HEK293T (cell line): ENCODE data around the gene CCNH.

Experiments
- ARNT ChIP-seq: fragments of 450-650 bp; IDR thresholded peaks from 2 replicates; pipeline ENCODE4 v1.6.1; 2017; ENCODE audit warnings: mild to moderate bottlenecking
- BHLHE40 ChIP-seq: fragments of 450-650 bp; IDR thresholded peaks from 2 replicates; pipeline ENCODE4 v1.6.1; 2016; ENCODE audit warnings: mild to moderate bottlenecking, moderate library complexity, borderline replicate concordance
- CTBP1 ChIP-seq: fragments of 450-650 bp; IDR thresholded peaks from 2 replicates; pipeline ENCODE4 v1.6.1; 2016; ENCODE audit warnings: borderline replicate concordance
- ELF4 ChIP-seq: fragments of 450-650 bp; IDR thresholded peaks from 2 replicates; pipeline ENCODE4 v1.6.1; 2017; ENCODE audit warnings: antibody characterized with exemption
- FOXA1 ChIP-seq: fragments of 450-650 bp; IDR thresholded peaks from 2 replicates; pipeline ENCODE4 v1.6.1; 2016; ENCODE audit warnings: mild to moderate bottlenecking
- FOXK2 ChIP-seq: fragments of 450-650 bp; IDR thresholded peaks from 2 replicates; pipeline ENCODE4 v1.6.1; 2016; ENCODE audit warnings: mild to moderate bottlenecking
- FOXM1 ChIP-seq: fragments of 450-650 bp; IDR thresholded peaks from 2 replicates; pipeline ENCODE4 v1.6.1; 2017; ENCODE audit warnings: mild to moderate bottlenecking, borderline replicate concordance
- HDGF ChIP-seq: fragments of 450-650 bp; IDR thresholded peaks from 2 replicates; pipeline ENCODE4 v1.6.1; 2017; ENCODE audit warnings: antibody characterized with exemption, borderline replicate concordance
- L3MBTL2 ChIP-seq: fragments of 450-650 bp; conservative IDR thresholded peaks from 2 replicates; pipeline ENCODE4 v1.6.1; 2016; ENCODE audit warnings: mild to moderate bottlenecking
- LEF1 ChIP-seq: fragments of 450-650 bp; IDR thresholded peaks from 2 replicates; pipeline ENCODE4 v1.6.1; 2017; ENCODE audit warnings: mild to moderate bottlenecking, borderline replicate concordance
- NFRKB ChIP-seq: fragments of 450-650 bp; IDR thresholded peaks from 2 replicates; pipeline ENCODE4 v1.6.1; 2016; ENCODE audit warnings: mild to moderate bottlenecking, moderate library complexity
- SP1 ChIP-seq: fragments of 450-650 bp; IDR thresholded peaks from 2 replicates; pipeline ENCODE4 v1.6.1; 2017
- SUZ12 ChIP-seq: fragments of 450-650 bp; IDR thresholded peaks from 2 replicates; pipeline ENCODE4 v1.6.1; 2016; ENCODE audit warnings: mild to moderate bottlenecking
- TARDBP ChIP-seq: fragments of 450-650 bp; IDR thresholded peaks from 2 replicates; pipeline ENCODE4 v1.6.1; 2016

DNA sequence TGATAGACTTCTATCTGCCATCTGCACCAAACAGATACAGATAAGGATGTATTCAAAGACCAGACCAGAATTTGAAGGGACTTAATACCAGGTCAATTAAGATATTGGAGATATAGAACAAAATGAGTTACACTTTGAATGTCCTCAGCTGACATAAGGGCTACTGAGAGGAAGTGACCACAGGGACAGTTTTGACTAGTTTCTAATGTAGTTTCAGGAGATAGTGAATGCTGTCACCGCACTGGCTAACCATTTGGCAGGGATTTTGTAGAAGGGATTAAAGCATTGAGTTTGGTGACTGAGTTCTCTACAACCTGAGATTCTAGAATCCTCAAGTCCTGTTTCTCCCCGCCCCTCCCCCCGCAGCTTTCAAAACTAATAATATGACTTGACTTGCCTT is 22.7 kb downstream of the CCNH start:
- no peak for TF ChIP-seq SUZ12
- no peak for TF ChIP-seq ELF4
- no peak for TF ChIP-seq FOXM1
- TF ChIP-seq BHLHE40: no peak
- no peak for TF ChIP-seq CTBP1
- no peak for TF ChIP-seq TARDBP
- no peak for TF ChIP-seq HDGF
- no peak for TF ChIP-seq FOXA1
- TF ChIP-seq SP1: no peak
- TF ChIP-seq L3MBTL2: no peak
- no peak for TF ChIP-seq LEF1
- no peak for TF ChIP-seq ARNT
- TF ChIP-seq NFRKB: no peak
- no peak for TF ChIP-seq FOXK2
